Retinal pigment epithelial cell (primary cell): Measurements from ENCODE around the gene FAM83F.

Experiments
- DNase-seq: peaks from one replicate; pipeline ENCODE4 v3.0.0-alpha.2; 2010; ENCODE audit warnings: low read depth
- H3K4me3 ChIP-seq: 2 replicates; pipeline ENCODE4 v1.5.1; 2011; ENCODE audit warnings: mild to moderate bottlenecking, low read length, control low read depth, moderate library complexity
- TF ChIP-seq, protein P1 (sequence below): conservative IDR thresholded peaks from 2 replicates; pipeline ENCODE4 v1.5.1; 2011; ENCODE audit warnings: low read depth, low read length, control low read depth, inconsistent platforms

The FAM83F gene

DNA sequence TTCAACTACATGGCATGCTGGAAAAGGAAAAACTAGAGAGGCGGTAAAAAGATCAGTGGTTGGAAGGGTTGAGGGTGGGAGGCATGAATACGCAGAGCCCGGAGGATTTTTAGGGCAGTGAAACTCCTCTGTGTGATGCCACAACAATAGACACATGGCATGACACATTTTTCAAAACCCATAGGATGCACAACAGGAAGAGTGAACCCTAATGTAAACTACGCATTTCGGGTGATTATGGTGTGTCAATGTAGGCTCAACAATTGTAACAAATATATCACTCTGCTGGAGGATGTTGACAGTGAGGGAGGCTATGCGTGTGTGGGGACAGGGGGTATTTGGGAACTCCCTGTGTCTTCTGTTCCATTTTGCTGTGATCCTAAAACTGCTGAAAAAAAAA lies 15.7 kb upstream of the FAM83F start:
- DNase-seq = no peak
- TF ChIP-seq, protein P1, sequence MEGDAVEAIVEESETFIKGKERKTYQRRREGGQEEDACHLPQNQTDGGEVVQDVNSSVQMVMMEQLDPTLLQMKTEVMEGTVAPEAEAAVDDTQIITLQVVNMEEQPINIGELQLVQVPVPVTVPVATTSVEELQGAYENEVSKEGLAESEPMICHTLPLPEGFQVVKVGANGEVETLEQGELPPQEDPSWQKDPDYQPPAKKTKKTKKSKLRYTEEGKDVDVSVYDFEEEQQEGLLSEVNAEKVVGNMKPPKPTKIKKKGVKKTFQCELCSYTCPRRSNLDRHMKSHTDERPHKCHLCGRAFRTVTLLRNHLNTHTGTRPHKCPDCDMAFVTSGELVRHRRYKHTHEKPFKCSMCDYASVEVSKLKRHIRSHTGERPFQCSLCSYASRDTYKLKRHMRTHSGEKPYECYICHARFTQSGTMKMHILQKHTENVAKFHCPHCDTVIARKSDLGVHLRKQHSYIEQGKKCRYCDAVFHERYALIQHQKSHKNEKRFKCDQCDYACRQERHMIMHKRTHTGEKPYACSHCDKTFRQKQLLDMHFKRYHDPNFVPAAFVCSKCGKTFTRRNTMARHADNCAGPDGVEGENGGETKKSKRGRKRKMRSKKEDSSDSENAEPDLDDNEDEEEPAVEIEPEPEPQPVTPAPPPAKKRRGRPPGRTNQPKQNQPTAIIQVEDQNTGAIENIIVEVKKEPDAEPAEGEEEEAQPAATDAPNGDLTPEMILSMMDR = no peak
- H3K4me3 ChIP-seq = no peak overlapping the region

DNA sequence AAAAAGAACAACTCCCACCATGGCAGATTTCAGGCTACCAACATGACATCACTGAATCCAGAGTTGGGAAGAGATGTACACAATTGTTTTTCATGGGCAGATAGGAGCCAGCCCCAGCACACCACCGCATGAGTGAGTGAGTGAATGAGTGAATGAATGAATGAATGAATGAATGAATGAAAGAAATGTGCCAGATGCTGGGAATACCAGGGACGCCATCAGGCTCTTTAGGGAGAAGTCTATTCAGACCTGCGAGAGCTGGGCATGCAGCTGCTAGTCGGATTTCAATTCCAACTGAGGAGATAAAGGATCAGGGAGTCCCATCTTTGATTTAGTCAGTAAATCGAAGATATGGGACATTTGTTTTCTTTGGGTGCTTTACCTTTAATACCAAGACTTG lies 15.3 kb upstream of the FAM83F start:
- TF ChIP-seq, protein P1 = no peak

DNA sequence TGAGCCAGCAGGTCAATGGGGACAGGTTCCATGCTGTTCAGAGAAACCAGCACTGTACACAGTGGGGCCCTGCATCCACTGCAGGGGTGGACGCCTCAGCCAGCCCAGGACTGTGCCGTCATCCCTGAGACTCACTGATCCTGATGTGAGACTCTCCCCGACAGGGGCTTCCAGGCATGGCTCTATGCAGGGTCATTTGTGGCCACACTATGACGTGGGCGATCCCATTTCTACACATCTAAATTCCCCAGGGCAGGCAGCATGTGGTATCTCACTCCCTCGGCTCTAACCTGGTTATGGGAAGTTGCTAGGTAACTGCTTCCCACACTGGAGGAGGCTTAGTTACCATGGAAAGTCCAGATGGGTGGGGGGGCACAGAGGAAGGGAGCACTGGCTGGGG lies 14.2 kb upstream of the FAM83F start:
- no peak overlapping the region for H3K4me3 ChIP-seq
- TF ChIP-seq, protein P1 = no peak
- DNase-seq = no peak

More for the DNA sequence above, 15.3 kb upstream of the FAM83F start:
- no peak overlapping the region for H3K4me3 ChIP-seq
- no peak for DNase-seq

DNA sequence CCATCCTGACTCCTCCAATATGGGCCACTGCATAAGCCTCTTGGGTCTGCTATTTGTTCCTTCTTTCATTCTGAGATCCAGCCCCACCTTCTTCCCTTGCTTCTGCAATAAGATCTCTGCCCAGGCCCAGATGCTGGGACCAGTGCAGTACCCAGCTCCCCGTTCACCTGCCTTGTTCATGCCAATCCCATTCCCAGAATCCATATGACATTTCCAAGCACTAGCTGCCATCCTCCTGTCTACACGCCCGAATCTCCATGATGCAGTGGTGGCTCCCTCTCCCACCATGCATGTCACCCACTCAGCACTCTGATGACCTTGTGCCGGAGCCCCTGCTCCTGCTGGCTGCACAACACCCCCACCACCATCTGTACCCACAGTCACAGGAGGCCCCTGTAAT lies 11.4 kb upstream of the FAM83F start:
- no peak for DNase-seq
- no peak overlapping the region for H3K4me3 ChIP-seq
- TF ChIP-seq, protein P1 = no peak

DNA sequence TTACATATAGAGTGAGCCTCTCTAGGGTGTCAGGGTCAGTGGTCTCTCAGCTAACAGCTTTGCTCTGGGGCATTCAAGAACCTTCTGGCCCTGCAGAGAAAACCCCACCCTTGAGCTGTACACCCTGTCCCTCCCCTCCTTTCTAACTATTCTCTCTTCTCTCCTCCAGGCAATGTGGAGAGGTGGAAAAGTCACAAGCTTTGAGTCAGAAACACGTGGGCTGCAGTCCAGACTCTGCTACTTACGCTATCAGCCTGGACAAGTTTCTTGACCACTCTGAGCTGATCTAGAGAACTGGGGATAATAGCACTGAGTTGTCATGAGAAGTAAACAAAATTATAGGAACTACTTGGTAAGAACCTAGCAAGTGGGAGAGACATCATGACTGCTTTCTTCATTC lies 10.7 kb upstream of the FAM83F start:
- peak; percentile 69 for DNase-seq
- TF ChIP-seq, protein P1 = no peak
- H3K4me3 ChIP-seq = no peak overlapping the region

DNA sequence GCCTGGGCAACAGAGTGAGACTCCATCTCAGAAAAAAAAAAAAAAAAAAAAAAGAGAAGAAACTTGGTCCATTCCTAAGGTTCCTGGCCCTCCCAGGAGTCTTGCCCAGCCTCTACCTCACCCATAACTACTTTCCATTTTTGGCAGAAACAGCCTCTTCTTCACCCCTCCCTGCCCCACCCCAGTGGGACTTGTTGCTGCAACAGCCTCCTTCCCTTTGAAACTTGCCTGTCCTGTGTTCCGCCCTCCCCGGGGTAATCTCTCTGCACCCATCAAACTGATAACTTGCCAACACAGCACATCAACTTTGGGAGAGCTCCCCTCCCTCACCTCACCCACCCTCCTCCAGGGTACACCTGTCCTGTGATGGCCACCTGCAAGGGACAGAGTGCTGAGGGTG lies 10.0 kb upstream of the FAM83F start:
- TF ChIP-seq, protein P1 = no peak
- no peak overlapping the region for H3K4me3 ChIP-seq
- DNase-seq = no peak

DNA sequence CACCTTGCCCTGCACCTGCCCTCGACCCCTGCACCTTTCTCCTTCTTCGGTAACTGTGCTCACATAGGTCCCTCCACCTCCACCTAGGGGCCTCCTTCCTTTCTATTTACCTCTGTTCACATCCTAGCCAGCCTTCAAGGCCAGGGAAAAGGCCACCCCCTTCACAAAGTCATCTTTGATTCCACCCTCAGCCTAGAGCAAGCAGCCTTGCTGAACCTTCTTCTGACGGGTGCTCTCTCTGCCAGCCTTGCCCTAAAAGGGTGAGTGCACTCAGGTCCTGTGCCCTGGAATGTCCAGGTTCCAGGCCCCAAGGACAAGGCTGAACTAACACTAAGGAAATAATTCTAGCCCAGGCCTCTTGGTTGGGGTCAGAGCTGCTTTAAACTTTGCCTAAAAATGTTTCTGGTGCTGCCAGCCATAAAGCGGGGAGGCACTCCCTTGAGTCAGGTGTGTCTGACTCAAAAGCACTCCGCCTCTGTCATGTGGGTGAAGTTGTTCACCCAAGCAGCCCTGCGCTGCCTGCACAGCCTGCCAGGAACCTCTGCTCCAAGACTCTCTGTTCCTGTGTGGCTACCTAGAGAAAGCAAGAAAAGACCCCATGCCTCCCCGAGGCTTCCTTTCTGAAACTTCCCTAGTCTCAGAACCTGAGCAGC lies 9.2 kb upstream of the FAM83F start:
- TF ChIP-seq, protein P1 = no peak
- no peak overlapping the region for H3K4me3 ChIP-seq
- DNase-seq = no peak
